HG03575 (cell line): ENCODE data around the gene TIAM1.

Experiments used
- ATAC-seq: cut with Tn5 transposase; IDR thresholded peaks from one replicate; pipeline ENCODE4 v1.9.1; 2021; ENCODE audit not compliant: unreplicated experiment, insufficient number of reproducible peaks, low FRiP score; ENCODE audit errors: extremely low read depth

The TIAM1 gene

DNA sequence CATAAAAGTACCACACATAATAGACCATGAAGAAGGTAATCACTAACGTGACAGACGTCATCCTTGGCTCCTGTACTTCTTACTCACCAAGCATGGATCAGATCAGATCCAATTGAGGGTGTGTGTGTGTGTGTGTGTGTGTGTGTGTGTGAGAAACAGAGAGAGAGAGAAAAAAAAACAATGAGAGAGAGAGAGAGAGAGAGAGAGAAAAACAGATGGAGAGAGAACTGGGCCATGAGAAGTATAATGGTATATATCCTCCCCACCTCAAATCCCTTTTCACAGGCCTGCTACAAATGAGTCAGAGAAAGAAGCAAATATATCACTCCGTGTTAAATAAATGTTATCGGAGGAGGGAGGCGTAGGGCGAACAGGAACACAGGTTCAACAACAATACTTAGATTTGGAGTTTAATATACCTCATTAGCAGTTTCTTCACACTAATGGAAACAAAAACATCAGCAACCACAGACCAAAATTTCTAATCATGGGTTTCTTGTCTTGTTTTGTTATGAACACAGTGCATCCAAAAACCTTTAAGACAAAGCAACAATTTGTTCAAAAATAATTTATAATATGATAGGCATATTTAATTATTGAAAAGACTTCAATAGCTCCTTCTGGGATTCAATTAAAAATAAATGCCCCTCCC is 45.3 kb downstream of the TIAM1 start:
- ATAC-seq: no peak

DNA sequence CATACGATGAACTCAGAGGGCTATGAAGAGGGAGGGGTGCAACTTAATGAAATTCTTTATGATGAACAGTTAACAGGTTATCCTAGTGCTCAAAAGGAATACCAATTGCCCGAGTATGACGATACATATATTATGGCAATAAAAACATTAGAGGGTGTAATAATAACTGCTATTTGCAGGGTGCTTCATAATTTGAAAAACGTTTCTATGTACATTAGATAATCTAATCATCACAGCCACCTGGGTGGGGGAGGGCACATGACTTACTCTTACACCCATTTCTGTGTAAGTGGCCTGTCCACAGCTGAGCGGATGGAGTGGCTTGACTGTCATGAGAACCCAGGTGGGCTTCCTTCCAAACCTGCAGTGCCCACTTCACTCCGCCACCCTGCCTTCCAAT is 46.3 kb downstream of the TIAM1 start:
- no peak for ATAC-seq

DNA sequence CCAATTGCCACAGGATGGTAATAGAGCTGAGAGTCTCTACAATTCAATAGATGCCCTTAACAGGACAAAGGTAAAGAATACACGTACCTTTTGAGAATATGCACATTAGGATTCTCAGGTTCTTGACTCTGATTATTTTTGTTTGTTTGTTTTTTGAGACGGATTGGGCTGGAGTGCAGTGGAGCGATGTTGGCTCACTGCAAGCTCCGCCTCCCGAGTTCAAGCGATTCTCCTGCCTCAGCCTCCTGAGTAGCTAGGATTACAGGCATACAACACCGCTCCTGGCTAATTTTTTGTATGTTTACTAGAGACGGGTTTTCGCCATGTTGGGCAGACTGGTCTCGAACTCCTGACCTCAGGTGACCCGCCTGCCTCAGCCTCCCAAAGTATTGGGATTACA is 48.4 kb downstream of the TIAM1 start:
- ATAC-seq: no peak

DNA sequence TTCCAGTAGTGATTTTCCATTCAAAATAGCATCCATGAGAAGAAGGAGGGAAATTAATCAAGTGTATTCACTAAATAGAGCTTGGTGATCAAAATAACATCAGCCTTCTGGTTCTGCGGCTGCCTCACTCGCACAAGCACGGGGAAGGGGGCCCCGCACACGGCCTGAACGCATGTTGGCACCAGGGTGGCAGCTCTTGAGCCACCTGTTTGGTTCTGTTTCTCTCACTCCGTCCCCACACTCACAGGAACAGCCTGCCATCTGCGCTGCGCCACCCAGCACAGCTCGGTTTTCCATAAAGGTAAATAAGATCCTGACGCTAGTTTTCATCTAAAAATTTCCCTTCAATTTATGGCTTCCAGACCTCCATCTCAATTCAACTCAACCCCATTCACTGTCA is 49.4 kb downstream of the TIAM1 start:
- ATAC-seq: no peak

DNA sequence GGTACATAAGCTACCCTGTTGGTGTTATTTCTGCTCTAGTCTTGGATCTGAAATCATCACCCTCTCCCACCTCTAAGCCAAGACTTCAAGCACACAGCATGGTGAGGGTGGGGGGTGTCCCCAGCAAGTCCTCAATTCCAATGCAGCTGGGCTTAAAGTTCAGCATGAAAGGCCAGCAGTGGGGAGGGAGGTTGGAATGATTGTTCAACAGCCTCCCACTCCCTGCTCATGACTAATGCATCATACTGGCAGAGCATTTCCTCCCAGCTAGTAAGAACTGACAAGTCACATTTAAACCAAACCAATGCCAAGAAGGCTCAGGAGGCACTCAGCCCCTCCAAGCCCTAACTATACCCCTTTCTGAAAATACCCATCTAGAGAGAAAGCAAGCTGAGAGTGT is 50.1 kb downstream of the TIAM1 start:
- ATAC-seq: no peak

DNA sequence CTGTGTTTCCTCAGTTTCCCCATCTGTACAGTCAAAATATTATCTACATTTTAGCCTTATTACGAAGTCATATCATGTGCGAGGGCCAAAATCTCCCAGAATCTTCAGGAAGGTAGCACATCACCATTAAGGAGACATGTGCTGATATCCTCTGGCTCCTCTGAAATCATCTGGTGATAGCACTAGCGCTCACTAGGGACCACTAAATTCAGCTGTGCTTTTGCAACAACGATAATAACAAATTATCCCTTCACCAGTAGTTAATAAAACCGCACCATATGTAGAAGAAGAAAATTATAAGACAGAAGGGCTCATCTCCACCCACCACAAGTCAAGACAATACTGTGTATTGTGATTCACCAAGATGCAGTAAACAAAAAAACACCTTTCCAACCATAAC is 53.3 kb downstream of the TIAM1 start:
- no peak for ATAC-seq

DNA sequence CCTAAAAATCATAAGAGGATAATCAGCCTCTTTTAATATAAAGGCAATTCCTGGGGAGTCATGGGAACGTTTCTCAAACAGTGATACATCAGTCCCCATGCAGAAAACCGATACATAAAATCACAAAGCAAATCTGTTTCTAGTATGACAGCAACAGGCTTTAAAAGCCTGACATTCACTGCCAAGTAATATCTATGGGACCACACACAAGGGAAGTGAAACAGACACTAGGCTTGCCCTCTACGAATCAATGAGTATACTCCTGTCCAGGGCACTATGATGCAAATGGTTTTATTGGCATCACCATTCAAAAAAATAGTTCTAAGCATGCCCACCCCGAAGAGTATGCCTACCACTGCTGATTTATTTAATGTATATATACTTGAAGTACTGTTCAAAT is 54.4 kb downstream of the TIAM1 start:
- ATAC-seq: no peak

DNA sequence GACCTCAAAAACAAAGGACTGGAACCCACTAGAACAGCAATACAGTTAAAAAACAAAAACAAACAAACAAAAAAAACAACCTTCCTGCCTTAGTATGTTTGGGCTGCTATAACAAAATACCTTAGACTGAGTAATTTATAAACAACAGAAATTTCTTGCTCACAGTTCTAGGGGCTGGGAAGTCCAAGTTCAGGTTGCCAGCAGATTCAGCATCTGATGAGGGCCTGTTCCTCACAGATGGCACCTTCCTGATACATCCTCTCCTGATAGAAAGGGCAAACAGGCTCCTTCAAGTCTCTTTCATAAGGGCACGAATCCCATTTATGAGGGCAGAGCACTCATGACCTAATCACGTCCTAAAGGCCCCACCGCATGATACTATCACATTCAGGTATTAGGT is 55.9 kb downstream of the TIAM1 start:
- ATAC-seq: no peak

DNA sequence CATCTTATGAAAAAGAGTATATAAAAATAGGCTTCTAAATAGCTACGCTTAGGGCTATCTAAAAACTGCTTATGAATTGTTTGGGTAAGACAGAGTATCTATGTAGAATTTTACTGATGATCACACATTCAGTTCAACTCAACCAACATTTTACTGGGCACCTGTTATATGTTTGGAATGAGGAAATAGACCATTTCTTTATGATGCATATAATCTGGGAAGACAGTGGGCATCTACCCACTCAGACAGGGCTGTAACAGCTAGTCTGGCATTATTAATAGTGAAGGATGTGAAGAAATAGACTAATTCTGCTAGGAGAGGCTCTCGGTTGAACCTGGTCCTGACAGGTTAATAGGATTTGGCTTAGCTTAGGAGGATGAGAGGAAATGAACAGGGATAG is 56.9 kb downstream of the TIAM1 start:
- no peak for ATAC-seq

DNA sequence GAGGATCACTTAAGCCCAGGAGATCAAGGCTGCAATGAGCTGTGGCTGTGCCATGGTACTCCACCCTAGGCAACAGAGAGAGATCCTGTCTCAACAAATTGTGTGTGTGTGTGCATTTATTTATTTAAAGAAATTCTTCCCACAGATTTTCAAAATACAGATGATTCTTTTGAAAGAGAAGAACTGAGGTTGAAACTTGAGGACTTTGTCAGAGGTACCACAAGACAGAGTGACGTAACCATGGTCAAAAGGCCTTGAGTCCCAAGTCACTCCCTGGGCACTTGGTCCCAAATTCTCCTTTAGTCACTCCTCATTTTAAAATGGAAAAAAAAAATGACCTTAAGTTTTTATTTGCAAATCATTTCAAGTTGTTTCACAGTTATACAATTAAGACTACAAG is 57.4 kb downstream of the TIAM1 start:
- ATAC-seq: no peak

DNA sequence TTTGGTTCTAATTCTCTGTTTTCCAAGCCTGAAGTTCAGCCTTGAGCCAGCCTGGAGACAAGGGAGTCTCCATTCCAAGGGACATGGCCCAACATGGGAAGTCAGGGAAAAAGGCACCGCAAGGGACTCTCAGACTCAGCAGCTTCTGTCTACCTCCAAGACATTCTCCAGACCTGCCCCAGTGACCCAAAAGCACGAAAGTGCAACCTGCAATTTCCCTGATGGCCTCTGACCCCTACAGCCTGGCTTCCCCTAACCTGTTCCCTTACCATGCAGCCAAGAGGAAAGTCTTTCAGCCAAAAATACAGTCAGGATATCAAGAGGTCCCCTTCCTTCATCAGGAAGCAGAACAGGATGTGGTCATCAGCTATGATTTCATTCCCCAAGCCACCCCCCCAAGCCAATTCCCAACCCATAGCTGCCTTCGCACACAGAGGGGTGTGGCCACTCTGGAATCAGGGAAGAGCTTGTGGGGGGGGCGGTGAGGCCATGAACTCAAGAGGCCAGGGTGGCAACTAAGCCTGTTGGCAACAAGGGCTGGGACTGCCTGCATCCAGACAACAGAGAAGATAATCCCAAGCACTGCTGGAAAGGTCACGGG is 59.2 kb downstream of the TIAM1 start:
- no peak for ATAC-seq

DNA sequence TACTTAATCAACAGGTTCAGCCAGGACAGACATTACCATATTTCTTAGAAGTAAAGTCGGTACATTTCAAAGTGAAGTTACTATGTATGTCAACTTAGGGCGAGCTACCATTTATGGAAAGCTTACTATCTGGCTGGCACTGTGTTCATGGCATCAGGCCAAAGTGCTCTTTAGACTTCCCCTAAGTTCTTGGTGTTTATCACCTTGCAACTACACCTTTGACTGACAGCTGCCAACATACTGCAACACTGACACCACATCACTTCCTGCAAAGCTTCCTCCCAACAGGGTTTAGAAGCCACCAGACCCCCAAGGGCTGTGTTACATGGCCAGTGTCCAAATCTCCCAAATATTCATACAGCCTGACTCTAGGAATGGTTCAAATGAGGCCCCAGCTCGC is 61.0 kb downstream of the TIAM1 start:
- ATAC-seq: no peak

DNA sequence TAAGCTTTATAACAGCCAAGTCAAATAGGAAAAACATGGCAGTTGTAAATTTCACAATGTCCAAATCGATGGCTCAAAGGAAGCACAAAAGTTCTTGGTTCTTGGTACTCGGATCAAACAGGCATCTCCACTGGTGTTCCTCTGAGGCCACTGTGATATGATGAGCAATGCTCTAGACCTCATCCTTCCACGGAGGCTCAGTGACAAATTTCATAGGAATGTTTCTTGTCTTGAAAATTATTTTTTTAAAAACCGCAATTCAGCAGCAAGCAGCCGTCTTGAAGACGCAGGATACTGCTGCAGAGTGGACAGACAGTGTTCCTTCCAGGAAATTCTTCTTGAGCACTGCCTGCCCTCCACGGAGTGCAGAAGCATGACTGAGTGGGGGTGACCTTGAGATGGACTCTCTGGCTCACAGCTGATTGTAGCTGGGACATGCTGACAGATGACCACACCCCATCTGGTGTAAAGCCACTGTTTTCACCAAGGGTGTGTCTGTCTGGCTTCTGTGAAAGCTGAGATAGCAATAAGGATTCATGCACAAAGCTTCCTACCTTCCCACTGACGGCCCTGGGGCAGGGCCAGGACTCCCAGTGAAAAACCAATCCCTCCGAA is 61.9 kb downstream of the TIAM1 start:
- no peak for ATAC-seq

DNA sequence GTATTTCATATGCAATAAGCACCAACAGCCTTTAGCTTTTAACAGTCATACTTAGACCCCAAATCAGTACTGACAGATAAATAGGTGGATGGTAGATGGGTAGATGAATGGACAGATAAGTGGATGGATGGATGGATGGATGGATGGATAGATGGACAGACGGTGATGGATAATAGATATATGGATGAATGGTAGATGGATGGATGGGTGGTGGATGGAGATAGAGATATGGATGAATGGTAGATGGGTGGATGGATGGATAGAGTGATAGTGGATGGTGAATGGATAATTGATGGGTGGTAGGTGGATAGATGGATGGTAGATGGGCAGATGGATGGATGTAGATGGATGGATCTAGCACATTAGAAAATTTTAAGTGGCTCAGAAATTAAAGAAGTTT is 62.5 kb downstream of the TIAM1 start:
- ATAC-seq: no peak

DNA sequence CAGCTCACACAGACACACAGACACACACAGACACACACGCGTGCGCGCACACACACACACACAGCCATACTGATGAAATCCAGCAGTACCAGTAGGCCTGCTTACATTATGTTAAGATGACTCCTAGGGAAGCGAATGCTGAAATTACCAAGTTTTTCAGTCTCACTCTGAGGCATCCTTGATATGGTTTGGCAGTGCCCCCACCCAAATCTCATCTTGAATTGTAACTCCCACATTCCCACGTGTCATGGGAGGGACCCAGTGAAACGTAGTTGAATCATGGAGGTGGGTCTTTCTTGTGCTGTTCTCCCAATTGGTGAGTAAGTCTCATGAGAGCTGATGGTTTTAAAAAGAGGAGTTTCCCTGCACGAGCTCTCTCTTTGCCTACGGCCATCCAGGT is 64.1 kb downstream of the TIAM1 start:
- ATAC-seq: no peak

DNA sequence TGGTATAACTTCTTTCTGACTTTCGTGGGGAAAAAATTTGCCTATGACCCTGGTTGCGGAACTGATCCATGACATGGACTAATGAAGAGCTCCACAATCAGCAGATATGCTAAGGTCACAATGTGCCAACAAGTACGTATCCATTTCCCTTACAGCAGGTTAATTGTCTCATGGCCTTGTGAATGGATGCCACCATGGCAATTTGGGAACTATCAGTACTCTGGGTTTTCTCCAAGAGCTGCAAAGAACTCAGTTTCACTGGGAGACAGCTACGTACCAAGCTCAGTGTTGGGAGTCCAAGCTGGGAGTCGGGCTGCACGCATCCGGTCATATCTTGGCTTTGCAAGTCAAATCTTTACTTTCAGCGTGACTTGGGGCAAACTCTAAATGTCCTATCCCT is 64.8 kb downstream of the TIAM1 start:
- ATAC-seq: no peak

DNA sequence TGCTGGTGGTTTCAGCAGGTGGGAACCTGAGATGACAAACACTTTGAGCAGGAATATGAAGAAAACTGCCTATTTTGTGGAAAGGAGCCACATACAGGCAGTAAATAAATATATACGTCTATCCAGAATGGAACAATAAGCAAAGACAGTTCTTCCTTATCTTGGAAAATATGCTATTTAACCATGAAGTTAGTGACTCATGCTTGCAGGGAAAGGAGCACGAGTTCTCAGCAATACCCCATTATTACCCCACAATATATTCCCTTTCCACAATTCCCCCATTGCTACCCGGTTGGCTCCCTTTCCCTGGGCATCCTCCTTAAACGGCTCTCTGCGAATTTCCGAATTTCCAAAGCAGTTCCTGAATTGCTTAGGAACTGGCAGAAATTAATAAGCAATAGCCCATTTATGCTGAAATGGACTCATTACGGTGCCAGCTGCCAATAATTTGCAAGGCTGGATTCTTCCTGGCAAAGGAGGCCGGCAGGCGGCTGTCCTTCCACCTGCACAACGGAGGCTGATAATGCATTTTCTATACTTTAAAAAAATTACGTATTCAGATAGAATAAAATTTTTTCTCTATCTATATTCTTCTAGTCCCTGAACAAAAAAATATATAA is 65.4 kb downstream of the TIAM1 start:
- no peak for ATAC-seq

DNA sequence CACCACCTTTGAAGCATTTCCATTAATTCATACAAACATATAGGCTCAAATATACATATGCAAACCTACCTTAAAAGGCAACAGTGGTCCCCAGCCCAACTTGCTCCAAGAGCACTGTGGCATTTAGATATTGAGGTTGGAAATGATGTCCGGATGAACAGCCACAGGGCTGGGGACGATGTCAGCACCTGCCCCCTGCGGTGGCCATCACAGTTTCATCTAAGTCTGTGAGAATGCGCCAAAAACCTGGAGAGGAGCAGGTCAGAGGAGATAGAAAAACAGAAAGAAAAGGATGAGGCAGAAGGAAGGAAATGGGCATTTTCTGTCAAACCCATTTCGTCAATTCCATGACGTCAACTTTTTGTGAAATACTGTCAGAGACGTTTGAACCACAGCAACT is 67.4 kb downstream of the TIAM1 start:
- no peak for ATAC-seq

DNA sequence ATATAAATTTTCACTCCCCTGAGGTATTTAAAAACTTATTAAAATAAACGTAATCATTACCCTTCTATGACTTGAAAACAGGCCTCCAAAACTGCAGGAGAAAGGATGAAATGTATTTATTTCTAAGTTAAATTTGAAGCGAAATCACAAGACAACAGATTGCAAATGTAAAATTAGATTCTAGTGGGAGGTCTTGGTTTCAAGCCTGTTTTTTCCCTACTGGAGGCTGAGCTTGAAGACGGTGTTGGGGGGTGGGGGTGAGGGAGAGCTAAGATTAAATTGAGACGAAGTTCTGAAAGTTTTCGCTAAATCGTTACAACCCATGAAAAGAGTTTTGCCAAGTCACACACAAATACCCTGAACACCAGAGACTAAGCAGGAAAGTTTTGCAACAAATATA is 68.2 kb downstream of the TIAM1 start:
- no peak for ATAC-seq

DNA sequence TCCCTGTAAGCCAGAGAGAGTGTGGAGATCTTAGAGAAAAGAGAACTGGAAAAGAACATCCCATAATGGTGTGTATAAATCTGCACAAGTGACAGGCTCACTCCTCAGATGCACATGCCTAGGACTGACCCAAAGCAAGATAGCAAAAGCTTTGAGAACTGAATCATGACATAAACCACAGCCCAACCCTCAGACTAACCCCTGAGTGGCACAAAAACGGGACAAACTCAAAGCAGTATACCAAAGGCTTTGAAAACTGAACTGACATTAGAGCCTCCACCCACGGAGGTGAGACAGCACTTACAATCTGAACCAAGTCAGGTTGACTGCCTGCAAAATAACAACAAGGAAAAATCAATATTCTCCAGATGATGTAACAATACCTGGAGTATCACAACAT is 70.8 kb downstream of the TIAM1 start:
- ATAC-seq: no peak
